KOPT-K1 (cell line): ENCODE data around the gene RPP25L.

Experiments
- H3K27ac ChIP-seq: fragments of 200-600 bp; sonication (generic); 2 replicates; pipeline ENCODE4 v1.5.1; 2016; ENCODE audit warnings: antibody characterized with exemption, mild to moderate bottlenecking, low read depth, low read length; ENCODE audit not compliant: poor library complexity, severe bottlenecking
- H3K36me3 ChIP-seq: fragments of 200-600 bp; sonication (generic); 2 replicates; pipeline ENCODE4 v1.5.1; 2017; ENCODE audit warnings: antibody characterized with exemption, mild to moderate bottlenecking, low read length, moderate library complexity; ENCODE audit not compliant: insufficient read depth
- H3K9me3 ChIP-seq: fragments of 200-600 bp; sonication (generic); 2 replicates; pipeline ENCODE4 v1.5.1; 2017; ENCODE audit warnings: antibody characterized with exemption, low read length, mild to moderate bottlenecking; ENCODE audit not compliant: insufficient read depth, poor library complexity, severe bottlenecking

RPP25L gene

DNA sequence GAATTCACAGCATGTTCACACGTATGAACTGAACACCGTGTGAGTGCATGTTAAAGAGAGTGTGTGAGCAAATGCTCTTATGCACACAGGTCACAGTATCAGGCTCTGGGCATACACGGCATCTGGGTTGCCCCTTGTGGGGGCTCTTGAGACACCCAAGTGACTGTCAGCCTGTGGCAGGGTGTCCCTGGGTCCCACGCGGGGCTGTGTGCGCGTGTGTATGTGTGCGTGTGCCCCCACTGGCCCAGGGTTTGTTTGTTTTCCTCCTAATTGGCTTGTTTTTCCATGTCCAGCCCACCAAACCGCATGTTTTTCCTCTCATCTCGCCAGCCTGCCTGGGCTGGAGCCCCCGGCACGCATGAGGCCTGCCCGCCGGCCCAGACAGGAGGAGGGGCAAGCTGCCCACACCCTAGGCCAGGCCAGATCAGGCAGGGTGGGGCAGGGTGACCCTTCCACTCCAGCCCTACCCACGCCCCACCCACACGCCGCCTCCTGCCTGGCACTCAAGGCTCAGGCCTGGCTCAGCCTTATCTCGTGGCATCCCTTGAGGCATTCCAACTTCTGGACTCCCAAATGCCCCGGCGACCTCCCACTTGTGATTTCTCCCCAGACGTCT is 51.2 kb downstream of the RPP25L start:
- Histone ChIP-seq H3K27ac (no peak overlapping the region), H3K36me3 (no peaks in the 10 kb centered on the region), H3K9me3 (peaks cover 4% of the 10 kb centered on the region)
